GM19395 (cell line): ENCODE data around the gene SEC22A.

Source experiments
- ATAC-seq: cut with Tn5 transposase; IDR thresholded peaks from one replicate; pipeline ENCODE4 v1.9.1; 2021; ENCODE audit warnings: mild to moderate bottlenecking, moderate library complexity; ENCODE audit not compliant: unreplicated experiment

Gene SEC22A

DNA sequence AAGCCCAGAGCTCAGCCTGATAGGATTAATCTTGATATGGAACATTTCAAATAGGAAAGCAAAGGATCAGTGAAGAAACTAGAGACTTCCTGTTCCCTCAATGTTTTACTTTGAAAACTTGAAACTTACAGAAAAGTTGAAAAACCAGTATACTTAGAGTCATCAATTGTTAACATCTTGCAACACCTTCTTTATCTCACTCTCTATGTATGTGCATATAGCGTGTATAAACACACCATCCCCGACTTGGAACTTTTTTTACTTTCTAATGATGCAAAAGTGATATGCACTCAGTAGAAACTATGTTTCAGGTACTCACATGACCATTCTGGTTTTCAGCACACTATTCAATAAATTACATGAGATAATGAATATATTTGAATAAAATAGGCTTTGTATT lies 60.5 kb downstream of the SEC22A start:
- ATAC-seq, result no peak

DNA sequence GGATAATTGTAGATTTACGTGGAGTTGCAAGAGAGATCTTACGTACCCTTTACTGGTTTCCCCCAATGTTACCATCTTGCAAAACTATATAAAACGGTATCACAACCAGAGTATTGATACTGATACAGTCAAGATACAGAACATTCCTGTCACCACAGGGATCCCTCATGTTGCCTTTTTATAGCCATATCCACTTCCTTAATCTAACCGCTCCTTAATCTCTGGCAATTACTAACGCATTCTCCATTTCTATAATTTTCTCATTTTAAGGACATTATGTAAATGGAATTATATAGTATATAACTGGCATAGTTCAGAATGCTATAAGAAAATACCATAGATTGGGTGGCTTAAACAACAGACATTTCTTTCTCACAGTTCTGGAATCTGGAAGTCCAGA lies 61.1 kb downstream of the SEC22A start:
- no peak for ATAC-seq

DNA sequence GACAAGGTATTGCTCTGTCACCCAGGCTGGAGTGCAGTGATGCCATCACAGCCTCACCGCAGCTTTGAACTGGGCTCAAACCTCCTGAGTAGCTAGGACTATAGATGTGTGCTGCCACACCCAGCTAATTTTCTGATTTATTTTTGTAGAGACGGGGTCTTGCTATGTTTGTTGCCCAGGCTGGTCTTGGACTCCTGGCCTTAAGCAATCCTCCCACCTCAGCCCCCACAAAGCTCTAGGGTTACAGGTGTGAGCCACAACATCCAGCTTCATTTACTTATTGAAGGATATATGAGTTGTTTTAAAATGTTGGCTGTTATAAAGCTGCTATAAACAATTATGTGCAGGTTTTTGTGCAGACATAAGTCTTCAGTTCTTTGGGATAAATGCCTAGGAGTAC lies 62.2 kb downstream of the SEC22A start:
- ATAC-seq, result no peak

DNA sequence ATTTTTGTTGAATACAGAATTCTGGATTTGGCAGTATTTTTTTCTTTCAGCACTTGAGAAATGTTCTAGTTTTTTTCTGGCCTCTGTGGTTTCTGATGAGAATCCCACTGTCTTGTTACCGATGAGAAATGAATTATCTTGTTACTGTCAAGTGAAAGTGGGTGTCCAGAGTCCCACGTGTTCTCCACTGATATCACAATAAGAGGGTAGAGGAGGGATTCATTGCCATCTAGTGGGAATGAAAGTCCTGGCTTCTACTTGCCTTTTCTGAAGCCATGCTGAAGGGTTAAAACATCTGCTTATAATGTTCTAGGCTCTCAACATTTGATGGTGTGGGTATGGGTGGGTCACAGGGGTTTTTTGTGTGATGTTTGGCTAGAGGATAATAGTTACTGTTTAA lies 66.1 kb downstream of the SEC22A start:
- ATAC-seq, result no peak

DNA sequence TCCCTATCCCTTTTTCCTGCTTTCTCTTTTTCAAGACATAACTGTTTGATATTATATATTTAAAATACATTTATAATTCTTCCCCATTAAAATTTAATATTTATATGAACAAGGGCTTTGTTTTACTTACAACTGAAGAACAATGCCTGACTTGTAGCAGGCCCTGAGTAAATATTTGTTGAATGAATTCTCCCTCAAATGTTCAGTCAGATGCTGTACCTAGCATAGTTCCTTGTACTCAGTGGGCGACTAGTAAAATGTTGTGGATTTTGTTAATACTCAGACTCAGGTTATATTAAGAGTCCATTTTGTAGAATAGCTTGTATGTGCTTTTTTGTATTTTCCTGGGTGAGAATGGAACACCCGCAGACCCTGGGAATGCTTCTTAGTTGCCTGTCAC lies 69.1 kb downstream of the SEC22A start:
- no peak for ATAC-seq

DNA sequence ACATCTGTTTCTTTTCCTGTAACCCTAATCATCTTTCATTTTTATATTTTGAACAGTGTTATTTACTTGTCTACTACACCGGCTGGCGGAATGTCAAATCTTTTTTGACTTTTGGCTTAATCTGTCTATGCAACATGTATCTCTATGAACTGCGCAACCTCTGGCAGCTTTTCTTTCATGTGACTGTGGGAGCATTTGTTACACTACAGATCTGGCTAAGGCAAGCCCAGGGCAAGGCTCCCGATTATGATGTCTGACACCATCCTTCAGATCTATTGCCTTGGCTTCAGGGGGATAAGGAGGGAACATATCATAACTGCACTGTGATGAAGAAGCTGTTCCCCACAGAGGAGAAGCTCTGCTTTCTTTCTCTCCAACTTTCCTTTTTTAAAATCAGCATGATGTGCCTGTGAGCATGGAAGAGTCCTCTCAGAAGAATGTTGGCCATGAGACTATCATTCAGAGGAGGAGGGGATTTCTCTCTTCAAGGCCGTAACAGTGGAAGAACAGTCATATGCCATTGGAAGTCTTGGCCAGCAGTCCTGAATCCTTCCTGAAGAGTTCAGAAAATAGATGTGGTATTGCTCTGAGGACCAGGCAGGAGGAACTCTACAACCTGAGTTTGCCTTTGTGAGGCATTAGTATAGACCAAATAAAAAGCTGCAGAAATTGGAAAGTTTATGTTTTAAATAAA lies 69.9 kb downstream of the SEC22A start:
- ATAC-seq, result no peak

DNA sequence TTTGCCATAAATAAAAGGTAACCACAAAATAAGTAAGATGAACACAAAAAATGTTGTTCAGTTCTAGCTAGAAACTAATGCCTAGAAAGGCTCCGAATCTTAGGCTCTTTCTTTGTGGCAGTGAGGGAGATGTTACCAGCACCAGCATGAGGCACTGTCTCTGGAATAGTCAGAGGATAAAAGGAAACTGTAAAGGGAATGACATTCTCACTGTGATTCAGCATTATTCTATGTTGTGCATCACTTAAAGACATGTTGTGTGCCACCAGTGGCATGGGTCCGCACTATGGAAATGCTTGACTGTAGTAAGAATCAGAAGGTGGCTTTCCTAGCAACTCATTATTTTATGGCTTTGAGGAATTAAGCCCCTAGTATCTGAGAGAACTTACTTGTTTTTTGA lies 70.8 kb downstream of the SEC22A start:
- ATAC-seq, result no peak

DNA sequence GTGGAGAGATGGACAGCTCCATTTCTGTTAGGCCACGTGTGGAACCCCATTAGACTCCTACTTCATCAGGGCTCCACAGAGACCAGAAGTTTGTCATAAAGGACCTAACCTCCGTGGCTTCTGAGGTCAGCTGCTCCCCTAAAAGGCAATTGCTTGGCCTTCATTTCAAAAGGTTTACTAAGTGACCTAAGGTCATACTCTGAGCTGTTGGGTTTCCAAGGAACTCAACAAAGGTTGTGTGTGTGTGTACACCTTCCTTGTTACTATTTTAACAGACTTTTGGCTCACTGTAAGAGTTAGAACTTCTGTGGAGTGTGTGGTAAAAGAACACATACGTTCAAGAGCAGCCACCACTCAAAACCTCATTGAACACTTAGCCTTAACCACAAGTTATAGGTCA lies 73.9 kb downstream of the SEC22A start:
- no peak for ATAC-seq

DNA sequence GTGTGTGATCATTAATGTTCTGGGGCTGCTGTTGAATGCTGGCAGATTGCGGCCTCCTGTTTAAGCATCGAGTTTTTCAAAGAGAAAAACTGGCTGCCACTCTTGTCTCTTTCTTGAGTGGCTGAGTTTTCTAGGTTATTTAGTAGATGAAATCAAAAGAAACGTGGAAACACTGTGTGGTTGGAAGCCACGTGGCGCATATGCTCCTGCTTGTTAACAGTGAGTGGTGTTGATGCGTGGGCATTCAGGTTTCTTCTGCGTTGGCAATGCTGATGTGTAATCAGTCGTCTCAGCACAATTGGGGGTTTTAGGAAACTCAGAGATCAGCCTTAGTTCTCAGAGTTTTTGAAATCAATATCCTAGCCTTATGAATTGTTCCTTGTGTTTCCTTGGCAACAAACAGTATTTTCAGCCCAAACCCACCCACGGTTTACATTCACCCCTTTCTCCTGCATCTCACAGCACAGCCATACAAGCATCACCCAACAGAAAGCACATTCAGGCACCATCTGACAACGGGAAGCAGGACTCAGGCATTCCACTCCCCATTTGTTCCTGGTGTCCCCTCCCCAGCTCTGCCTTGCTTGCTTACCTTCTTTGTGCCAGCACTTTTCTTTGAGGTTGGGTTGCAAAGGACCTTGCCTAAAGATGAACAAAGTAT lies 74.7 kb downstream of the SEC22A start:
- no peak for ATAC-seq

DNA sequence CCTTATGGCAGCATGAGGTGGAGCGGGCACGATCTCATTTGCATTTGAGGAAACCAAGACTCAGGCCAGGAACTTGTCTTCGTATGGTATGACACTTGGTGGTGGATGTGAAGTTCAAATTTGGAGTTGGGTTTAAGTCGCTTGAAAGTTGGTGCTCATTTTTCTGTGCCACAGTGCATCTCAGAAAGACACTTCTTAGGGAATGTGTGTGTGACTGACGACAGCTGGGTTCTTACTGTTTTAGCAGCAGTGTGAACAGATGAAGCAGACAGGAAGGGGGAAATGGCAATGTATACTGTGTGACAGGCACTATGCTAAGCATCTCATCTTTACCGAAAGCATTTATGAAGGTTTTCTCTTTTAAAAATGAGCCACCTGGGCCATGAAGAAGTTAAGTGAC lies 75.4 kb downstream of the SEC22A start:
- no peak for ATAC-seq

DNA sequence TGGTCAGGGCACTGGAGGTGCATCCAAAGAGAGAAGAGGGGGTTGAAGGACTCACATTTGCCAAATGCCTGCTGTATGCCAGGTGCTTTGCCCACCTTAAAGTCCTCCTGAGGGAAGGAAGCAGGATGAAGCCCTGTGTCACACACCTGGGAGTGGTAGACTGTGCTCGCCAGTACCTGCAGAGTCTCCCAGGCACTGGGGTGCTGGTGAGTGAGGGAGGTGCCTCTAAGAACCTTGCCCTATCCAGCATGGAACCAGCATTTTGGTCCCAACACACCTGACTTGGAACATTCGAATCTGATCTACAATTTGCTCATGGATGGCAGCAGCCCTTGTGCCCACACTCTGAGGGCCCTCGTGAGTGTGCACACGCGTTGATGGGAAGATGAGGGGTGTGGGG lies 76.7 kb downstream of the SEC22A start:
- ATAC-seq, result no peak

DNA sequence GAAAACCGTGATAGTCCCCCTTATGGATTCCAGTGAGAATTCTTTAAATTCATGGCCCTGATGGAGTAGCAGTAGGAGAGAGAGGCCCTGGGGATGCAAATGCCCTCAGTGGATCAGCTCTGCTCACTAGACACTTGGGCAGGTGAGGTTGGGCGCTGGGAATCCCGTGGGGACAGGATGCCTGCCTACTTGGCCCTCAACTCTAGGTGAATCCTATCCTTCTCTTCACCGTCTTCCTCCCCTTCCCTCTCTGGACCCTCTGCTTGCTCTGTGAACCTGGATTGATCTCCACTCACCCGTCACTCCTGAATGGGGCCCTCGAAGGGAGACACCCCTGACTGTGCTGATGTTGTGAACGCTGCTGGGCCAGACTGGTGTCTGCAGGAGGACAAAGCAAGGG lies 77.4 kb downstream of the SEC22A start:
- no peak for ATAC-seq

DNA sequence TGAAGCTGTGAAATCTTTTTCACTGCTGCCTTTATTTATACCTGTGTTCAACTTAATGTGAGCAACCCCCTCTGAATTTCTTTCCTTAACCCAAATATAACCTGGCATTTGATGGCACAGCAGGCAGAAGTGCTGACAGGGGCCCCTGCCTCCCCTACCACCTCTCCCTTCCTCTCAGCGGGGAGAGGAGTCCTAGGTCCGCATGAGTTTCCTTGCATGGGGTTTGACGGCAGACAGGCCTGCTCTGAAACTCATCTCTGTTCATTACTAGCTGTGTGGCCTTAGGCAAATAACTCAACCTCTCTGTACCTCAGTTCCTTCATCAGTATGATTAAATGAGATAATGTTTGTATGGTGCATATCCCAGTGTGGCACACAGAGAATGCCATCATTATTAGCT lies 79.7 kb downstream of the SEC22A start:
- no peak for ATAC-seq

DNA sequence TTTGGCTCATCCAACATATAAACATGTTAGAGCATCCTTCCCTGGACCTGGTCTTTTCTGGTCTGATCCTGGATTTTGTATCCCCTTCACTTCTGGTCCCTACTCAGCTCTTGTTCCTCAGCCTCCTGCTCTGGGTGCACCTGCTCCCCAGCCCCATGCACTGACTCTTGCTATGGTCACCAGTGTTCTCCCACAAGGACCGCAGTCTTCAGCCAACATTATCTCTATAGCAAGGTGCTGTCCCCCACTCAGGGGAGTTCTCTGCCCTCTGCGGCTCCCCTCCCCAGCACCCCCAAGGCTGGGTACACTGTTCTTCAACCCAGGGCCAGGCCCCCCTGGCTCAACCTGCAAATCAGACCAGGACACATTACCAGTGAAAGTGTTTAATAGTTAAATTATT lies 80.2 kb downstream of the SEC22A start:
- ATAC-seq, result no peak

DNA sequence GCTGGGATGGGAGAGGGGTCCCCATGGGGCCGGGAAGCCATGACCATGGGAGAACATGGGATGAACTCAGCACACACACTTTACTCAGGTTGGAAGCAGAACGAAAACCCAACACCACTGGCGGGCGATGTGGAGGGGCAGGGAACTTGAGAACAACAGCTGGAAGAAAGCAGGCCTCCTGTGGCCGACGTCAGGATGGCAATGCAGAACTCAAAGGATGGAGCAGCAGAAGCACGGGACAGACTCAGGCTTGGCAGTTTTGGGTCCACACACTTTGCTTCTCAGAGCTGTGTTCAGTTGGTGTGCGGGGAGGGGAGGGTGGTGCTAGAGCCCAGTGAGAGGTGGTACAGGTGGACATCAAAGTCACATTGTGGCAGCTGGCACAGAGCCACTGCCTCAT lies 80.7 kb downstream of the SEC22A start:
- ATAC-seq, result no peak

DNA sequence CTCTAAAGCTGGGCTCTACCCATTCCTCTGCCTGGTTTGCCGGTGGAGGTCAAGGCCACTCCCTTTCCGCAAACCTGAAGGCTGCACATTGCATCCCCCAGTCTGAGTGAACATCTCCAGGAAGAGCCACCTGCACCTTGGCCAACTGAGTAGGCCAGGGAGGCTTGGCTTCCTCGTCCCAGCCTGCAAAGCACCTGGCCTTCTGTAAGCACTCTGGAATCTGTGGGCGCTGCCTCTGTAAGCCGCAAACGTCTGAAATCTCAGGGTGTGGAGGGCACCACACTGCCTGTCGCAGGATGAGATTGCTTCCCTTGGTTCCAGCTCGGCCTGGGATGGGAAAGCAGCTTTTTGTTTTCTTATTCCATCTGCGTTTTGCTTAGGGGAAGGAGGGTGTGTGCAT lies 81.3 kb downstream of the SEC22A start:
- no peak for ATAC-seq

DNA sequence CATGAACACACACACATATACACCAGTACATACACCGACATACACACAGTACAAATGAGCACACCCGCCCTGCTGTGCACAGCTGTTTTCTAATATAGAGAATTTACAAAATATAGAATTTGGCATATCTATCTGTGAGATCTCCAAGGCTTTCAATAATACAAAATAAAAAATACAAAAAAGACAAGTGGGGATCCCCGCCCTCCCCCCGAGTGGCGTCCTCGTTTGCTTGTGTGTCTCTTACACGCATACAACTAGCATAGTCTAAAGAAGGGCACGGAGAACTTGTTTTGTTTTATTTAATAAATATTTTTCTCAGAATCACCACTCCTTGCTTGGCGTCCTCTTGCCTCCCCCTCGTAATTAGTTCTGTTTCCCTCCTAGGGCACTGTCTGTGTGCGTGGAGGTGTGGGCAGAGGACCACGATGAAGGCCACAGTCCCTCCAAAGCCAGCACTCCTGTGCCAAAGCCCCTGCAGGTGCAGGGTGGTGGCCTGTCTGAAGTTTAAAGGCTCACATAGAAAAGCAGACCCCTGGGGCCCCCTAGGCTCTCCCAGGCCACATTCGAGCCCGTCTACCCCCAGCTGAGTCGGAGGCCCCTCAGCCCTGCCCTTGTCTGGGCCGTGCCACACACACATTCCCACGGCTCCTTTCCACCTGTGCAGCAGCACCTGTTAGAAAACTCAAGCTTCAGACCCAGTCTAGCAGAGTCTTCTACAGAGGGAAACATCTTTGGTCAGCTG lies 82.1 kb downstream of the SEC22A start:
- no peak for ATAC-seq

DNA sequence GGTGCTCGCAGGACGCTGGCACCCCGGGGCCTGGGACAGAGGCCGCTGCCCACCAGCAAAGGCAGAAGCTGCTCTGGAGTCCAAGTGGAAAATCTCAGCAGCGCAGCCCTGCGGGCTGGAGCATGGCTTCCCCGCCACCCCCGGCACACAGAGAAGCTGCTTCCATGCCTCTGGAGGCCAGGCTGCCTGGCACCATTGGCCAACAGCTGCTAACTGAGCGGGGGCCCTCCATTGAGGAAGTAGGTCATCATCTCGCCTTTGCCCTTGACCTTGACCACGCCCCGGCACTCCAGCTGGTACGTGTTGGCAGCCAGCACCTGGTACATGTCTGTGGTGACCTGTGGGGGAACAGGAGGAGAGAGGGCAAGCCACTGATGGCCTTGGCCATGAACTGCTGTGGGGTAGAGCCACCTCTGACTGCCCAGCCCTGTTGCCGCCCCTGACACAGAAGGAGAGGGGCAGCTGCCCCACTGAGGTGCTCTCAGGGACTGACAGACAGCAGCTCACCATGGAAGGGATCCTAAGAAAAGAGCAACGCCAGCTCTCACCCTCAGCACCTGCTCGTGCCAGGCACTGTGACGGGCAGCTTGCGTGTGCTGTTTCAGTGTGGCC lies 82.8 kb downstream of the SEC22A start:
- ATAC-seq, result no peak

DNA sequence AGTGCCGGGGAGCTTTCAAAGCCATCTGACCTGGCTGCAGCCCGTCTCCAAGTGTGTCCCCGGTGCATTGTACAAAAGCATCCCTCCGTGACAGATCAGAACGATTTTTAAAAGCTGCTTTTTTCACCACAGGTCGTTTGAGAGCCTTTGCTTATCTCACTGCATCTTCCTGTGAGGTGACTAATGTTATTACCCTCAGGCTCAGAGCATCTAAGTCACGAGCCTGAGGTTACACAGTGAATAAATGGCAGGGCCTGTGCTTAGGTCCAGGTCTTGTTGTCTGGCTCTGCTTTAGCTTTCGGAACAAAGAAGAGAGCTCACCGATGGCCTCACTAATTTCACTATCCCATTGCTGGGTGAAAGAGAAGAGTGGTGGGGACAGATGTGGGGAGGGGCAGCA lies 83.3 kb downstream of the SEC22A start:
- no peak for ATAC-seq

DNA sequence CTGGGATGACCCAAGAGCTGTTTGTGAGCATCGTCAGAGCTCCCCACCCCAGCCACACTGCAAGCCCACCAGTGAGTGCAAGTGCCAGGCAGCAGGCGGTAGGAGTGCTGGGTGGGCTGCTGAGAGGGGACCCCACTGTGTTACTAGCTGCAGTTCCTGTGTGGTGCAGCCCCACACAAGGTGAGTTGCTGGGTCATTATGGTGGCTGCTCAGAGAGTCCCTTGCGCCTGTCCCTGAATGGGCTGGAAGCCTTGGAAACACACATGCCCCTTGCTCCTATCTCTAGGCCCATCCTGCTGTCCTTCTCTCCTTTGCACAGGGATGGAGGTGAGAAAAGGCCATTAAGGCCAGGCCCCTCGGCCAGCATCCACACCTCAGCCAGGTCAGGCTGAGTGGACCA lies 83.7 kb downstream of the SEC22A start:
- ATAC-seq, result no peak

DNA sequence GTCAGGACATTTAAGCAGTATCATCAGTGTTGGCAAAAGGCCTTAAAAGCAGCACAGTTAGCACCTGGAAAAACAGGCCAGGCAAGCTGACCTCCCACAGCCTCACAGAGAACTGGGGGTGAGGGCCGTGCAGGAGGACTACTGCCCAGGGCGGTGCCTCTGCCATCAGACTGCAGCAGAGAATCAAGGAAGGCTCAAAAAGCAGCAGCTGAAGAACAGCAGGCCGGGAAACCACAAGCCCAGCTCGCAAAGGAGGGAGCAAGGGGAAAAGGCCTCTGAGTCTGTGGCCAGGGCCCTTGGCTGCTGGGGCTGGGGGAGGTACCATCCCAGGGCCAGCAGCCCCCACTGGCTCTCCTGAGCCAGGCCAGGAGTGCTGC lies 84.2 kb downstream of the SEC22A start:
- no peak for ATAC-seq
